Lower lobe of right lung (tissue), 2 donors: ENCODE measurements around the gene PLEKHM3. TPM values are rescaled to one million over a fixed set of nuclear protein-coding genes. Genes with fewer than 3 reads are reported as not detected.
A peak's percentile ranks its signal among the peaks of the same experiment; 100 is the strongest.

ENCODE experiments used
- ATAC-seq, 2 donors: fragments of 200-7000 bp; cut with Tn5 transposase; one replicate each; pipeline ENCODE4 v1.9.1; 2020 to 2022; ENCODE audit warnings: mild to moderate bottlenecking in 2 of 2, moderate library complexity in 2 of 2
- DNase-seq: peaks from one replicate; pipeline ENCODE4 v3.0.0-alpha.2; 2020
- H3K27ac ChIP-seq: fragments of 200-600 bp; one replicate; pipeline ENCODE4 v1.8.0; 2022
- H3K27me3 ChIP-seq: fragments of 200-600 bp; one replicate; pipeline ENCODE4 v1.8.0; 2022; ENCODE audit warnings: low read depth
- H3K36me3 ChIP-seq: fragments of 200-600 bp; one replicate; pipeline ENCODE4 v1.8.0; 2022; ENCODE audit warnings: mild to moderate bottlenecking
- H3K4me1 ChIP-seq: fragments of 200-600 bp; one replicate; pipeline ENCODE4 v1.8.0; 2022
- H3K4me3 ChIP-seq: fragments of 200-600 bp; one replicate; pipeline ENCODE4 v1.8.0; 2022; ENCODE audit warnings: mild to moderate bottlenecking
- H3K9me3 ChIP-seq: fragments of 200-600 bp; one replicate; pipeline ENCODE4 v1.8.0; 2022
- CTCF ChIP-seq: fragments of 200-600 bp; IDR thresholded peaks from one replicate; pipeline ENCODE4 v1.8.0; 2022; ENCODE audit warnings: antibody characterized with exemption, mild to moderate bottlenecking
- intact Hi-C: fragments of 100-400 bp; cut with DNase I; formaldehyde crosslinking; loops from one replicate; pipeline ENCODE4 v1.11.0; 2022
- long read RNA-seq: library from polyadenylated mRNA; unstranded; transcript quantifications from one replicate; pipeline ENCODE4 v2.0.0, GENCODE V29; 2021
- total RNA-seq: library from RNA; stranded (reverse); fragmentation: NEBNext Ultra II Directional; extraction: Animal tissue kit (Norgen Biotek cat#: 25700); gene quantifications from one replicate; pipeline ENCODE4 v1.2.1, GENCODE V29; 2021
- donor health status: DM: no; HTN: yes; CAD: no; lungs with severe emphysema.

Gene PLEKHM3, protein sequence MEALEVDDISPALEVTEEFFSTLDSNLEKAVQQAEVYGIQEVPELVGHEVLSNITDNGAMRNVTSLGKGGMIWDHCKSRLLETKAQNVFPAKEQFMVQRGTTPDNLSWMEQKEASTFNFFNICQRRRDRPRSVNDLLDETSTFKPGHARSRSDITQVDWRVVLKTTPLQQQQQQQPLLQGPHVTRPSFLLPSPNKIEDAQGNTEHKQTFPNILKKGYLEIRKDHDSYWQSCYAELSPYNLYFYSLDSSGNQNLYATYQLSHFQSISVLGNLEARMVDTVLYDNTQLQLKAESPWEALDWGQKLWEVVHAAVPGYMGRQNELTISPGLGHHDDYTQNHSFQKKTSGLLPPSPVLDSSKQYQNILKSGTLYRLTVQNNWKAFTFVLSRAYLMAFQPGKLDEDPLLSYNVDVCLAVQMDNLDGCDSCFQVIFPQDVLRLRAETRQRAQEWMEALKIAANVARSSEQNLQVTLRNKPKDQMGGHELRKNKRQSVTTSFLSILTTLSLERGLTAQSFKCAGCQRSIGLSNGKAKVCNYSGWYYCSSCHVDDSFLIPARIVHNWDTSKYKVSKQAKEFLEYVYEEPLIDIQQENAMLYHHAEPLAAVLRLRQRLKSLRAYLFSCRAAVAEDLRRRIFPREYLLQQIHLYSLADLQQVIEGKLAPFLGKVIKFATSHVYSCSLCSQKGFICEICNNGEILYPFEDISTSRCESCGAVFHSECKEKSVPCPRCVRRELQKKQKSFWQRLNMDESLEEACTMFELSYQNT
- 25.8 TPM for total RNA-seq
- long read RNA-seq, full-length matches to known transcripts = 2 of 12 reads
- long read RNA-seq, partial matches to known transcripts = 4 of 12 reads
- long read RNA-seq, other reads (novel, unspliced or antisense) = 6 of 12 reads

- peak; percentile 98 to 99 for ATAC-seq
- intact Hi-C loops = no loop called here
- peak within 1 kb of the TSS; percentile 91 for H3K4me3 ChIP-seq
These were observed at the start of gene PLEKHM3 for GRCh38 chr2:208025037-208025813. TSS of gene PLEKHM3 (minus strand) at chr2:208025527. CDS start at chr2:208001639, 23,888 bp downstream.

GRCh38 chr2:208074610-208075356 is 49.5 kb upstream of the PLEKHM3 start:
- intact Hi-C loops = no loop called here
- Histone ChIP-seq H3K9me3 (no peaks in the 10 kb centered on the region), H3K27ac (no peak overlapping the region), H3K27me3 (no peaks in the 10 kb centered on the region), H3K4me1 (no peaks in the 10 kb centered on the region), H3K4me3 (no peak overlapping the region), H3K36me3 (no peaks in the 10 kb centered on the region)
- DNase-seq (no peak), ATAC-seq (peak in 1 of 2 donors; percentile 64)
- no peak for TF ChIP-seq CTCF

More at GRCh38 chr2:208025037-208025813, at the start of gene PLEKHM3:
- H3K9me3 ChIP-seq = no peaks in the 10 kb centered on the region
- no peaks in the 10 kb centered on the region for H3K27me3 ChIP-seq
- DNase-seq = peak; percentile 93
- no peak for TF ChIP-seq CTCF
- H3K27ac ChIP-seq = peak within 1 kb of the TSS; percentile 86
- no peaks in the 10 kb centered on the region for H3K36me3 ChIP-seq
- peaks cover 19% of the 10 kb centered on the region for H3K4me1 ChIP-seq

GRCh38 chr2:208072250-208072892 is 47.0 kb upstream of the PLEKHM3 start:
- intact Hi-C loops = no loop called here
- ATAC-seq = peak; percentile 74 to 85
- peak; percentile 74 for TF ChIP-seq CTCF
- H3K27ac ChIP-seq = no peak overlapping the region
- H3K27me3 ChIP-seq = no peaks in the 10 kb centered on the region
- no peaks in the 10 kb centered on the region for H3K9me3 ChIP-seq
- no peaks in the 10 kb centered on the region for H3K36me3 ChIP-seq
- no peak overlapping the region for H3K4me3 ChIP-seq
- peak; percentile 51 for DNase-seq
- H3K4me1 ChIP-seq = no peaks in the 10 kb centered on the region

- TF ChIP-seq CTCF = no peak
- intact Hi-C loops = no loop called here
These were observed 43.9 kb upstream of the PLEKHM3 start for GRCh38 chr2:208069186-208069585.

More at GRCh38 chr2:208069186-208069585, 43.9 kb upstream of the PLEKHM3 start:
- H3K27me3 ChIP-seq = no peaks in the 10 kb centered on the region
- H3K36me3 ChIP-seq = no peaks in the 10 kb centered on the region
- no peaks in the 10 kb centered on the region for H3K4me1 ChIP-seq
- DNase-seq = no peak
- no peaks in the 10 kb centered on the region for H3K9me3 ChIP-seq
- H3K4me3 ChIP-seq = no peak overlapping the region
- no peak for ATAC-seq
- no peak overlapping the region for H3K27ac ChIP-seq
